Keratinocyte (primary cell): ENCODE results near the gene ASB4.

ENCODE experiments used
- CTCF ChIP-seq, 3 experiments: IDR thresholded peaks in 1 of 3; conservative IDR thresholded peaks in 1 of 3; optimal IDR thresholded peaks in 1 of 3; 2 replicates in 2 of 3; 3 replicates in 1 of 3; pipeline versions ENCODE3 to v1.5.1; 2011; ENCODE audit warnings: low read length in 3 of 3, mild to moderate bottlenecking in 3 of 3, moderate library complexity in 2 of 3, control low read depth in 1 of 3, inconsistent platforms in 1 of 3; ENCODE audit not compliant: insufficient read depth in 2 of 3; ENCODE audit errors: extremely low read depth in 1 of 3
- EZH2 ChIP-seq: IDR thresholded peaks from one replicate; pipeline ENCODE4 v1.6.1; 2012; ENCODE audit warnings: inconsistent platforms, mild to moderate bottlenecking, low read length, moderate library complexity

GRCh38 chr7:95440394-95441038 lies 45.2 kb upstream of the ASB4 start:
- no peak for TF ChIP-seq EZH2
- no peak for TF ChIP-seq CTCF (optimal IDR thresholded peaks at IDR 0.05 in 1 of 3, IDR thresholded peaks at IDR 0.05 in 1 of 3, conservative IDR thresholded peaks at IDR 0.05 in 1 of 3; ENCODE audit: extremely low read depth in 1 of 3, insufficient read depth in 2 of 3, low read length in 3 of 3)
